NCI-H2227 treated with DMSO at 0.1 percent for 48 hours (cell line): ENCODE results near the gene DPP8.
"Not testable (repeated sequence)": the region's sequence is repeated elsewhere in the genome, so short reads cannot be mapped to it uniquely, and the experiment has no call there.

Source experiments
- DNase-seq: peaks from one replicate; lab custom pipeline; 2025; lab: John Stamatoyannopoulos, UW

The DPP8 gene

GRCh38 chr15:65516997-65517865, at the start of gene DPP8:
Gene DPP8, minus strand, starts transcription at chr15:65517689. Its CDS starts 5,136 bp downstream, at chr15:65512553.
- peak; percentile 90 for DNase-seq

GRCh38 chr15:65561934-65562333, 44.4 kb upstream of the DPP8 start:
- no peak for DNase-seq

DNA sequence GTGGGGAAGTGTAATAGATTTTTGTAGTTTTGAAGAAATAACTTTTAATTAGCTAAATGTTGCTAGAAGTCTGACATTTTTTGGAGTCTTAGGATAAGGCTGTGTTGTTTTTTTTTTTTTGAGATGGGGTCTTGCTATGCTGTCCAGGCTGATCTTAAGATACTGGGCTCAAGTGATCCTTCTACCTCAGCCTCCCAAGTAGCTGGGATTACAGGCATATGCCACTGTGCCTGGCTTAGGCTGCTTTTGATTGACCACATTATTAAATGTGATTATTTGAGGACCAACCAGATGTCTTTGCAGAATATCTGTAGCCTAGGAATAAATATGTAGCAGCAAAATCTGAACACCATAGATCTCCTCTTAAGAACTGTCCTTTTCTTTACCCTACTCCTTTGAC, 42.5 kb upstream of the DPP8 start:
- DNase-seq: no peak

GRCh38 chr15:65558997-65559760, 41.7 kb upstream of the DPP8 start:
- DNase-seq: no peak

GRCh38 chr15:65558336-65558735, 40.8 kb upstream of the DPP8 start:
- no peak for DNase-seq

DNA sequence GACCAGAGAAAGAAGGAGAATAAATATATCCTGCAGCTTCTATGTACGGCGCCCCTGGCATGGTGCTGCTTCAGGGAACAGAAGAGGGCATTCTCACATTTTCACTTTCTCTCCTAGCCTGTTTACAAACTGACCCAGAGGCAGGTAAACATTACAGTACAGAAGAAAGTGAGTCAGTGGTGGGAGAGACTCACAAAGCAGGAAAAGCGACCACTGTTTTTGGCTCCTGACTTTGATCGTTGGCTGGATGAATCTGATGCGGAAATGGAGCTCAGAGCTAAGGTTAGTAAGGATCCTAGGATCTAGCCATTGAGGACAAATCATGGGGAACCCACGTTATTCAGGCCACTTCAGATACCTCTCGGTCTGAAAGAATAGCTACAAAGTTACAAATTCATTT, 39.1 kb upstream of the DPP8 start:
- no peak for DNase-seq

DNA sequence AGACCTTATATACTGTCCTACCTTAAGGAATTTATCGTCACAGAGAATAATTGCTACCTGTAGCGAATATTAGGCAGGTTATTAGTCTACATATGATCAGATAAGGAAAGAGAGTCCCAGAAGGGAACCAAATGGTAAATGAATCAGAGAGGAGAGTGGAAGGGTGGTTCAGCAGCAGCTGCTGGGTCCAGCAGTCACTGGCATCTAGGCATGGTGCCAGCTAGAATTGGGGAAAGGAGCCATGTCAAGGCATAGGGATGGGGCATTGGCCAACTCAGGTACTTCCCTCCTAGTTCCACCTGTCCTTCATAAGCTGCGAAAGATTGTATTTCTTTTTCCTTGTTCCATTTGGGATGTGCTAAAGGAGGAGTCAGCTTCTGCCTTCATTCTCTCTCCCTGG, 36.2 kb upstream of the DPP8 start:
- no peak for DNase-seq

- DNase-seq: not testable (repeated sequence)
Measured at GRCh38 chr15:65552851-65553250, 35.4 kb upstream of the DPP8 start.

DNA sequence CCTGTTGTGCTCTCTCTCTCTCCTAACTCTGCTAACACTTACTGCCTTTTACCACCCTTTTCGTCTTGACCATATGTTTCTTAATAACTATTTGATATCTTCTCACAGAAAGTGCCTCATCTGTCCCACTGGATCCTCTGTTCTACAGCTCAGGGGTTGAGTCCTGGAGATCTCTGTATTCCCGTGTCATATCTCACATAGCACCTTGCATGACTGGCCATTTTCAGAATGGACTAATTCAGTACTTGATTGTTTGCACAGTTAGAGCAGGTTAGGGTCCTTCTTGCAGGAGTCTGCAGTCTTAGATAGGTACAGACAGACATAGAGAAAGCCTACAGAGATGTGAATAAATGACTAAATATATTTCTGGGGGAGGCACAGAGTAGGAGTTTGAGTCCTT, 33.7 kb upstream of the DPP8 start:
- DNase-seq: no peak

GRCh38 chr15:65550681-65551098, 33.2 kb upstream of the DPP8 start:
- no peak for DNase-seq

DNA sequence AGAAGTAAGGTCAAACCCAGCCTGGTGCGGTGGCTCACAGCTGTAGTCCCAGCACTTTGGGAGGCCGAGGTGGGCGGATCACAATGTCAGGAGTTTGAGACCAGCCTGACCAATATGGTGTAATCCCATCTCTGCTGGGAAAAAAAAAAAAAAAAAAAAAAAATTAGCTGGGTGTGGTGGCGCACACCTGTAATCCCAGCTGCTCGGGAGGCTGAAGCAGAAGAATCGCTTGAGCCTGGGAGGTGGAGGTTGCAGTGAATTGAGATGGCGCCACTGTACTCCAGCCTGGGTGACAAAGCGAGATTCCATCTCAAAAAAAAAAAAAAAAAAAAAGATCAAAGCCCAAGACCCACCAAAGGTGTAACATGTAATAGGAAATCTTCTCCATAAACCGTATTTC, 31.8 kb upstream of the DPP8 start:
- not testable (repeated sequence) for DNase-seq

- DNase-seq: no peak
Measured at GRCh38 chr15:65547841-65548240, 30.4 kb upstream of the DPP8 start.

DNA sequence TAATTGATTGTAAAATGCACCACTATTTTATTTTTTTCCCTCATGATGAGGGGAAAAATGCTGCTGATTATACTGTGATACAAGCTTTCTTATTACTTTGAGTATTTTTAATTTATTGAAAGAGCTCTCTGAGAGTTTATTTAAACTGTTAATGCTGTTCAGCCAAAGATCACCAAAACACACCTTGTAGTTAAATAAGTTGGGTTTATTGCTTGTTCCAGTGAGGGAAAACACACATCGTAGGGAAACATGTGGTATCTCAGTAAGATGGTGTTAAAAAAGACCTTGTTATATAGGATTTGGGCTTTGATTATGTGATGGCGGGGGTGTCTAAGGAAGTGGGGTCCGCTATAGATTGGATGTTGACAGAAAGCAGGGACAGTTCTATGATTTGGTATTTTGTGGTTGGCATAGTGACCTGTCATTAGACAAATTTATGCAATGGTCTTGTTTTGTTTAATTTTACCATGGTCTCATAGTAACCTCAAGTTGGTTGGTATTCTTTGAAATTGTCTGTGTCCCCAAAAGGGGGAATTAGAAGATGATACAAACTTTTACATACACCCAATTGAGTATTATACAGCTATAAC, 23.8 kb upstream of the DPP8 start:
- no peak for DNase-seq

DNA sequence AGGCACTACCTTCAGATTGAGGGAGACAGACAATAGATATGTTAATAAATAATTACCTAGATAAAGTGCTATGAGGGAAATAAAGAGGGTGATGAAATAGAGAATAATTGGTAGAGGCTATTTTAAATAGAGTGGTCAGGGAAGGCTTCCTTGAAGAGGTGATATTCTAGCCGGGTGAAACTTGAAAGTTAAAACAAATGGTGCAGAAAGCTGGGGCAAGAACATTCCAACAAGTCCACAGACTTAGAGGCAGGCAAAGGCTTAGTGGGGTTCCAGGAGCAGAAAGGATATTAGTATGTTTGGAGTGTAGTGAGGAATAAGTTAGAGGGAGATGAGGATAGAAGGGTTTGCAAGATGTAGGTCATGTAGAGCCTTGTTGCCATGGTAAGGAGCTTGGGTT, 22.8 kb upstream of the DPP8 start:
- DNase-seq: no peak

- no peak for DNase-seq
Measured at GRCh38 chr15:65535192-65535591, 17.7 kb upstream of the DPP8 start.

- no peak for DNase-seq
Measured at GRCh38 chr15:65533057-65533756, 15.7 kb upstream of the DPP8 start.

DNA sequence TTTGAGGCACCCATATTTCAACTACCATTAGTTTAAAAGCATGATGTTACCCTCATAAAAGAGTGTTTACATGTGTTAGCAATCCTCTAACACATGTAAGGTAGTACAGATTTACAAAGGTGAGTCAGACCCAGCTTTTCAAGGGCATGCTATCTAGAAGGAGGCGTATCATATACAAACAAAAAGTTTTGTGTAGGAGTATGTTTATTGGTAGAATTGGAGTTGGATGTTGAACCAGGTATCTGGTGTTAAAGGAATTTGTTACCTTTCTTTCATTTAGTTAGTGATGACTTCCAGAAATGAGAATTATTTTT, 15.2 kb upstream of the DPP8 start:
- no peak for DNase-seq

DNA sequence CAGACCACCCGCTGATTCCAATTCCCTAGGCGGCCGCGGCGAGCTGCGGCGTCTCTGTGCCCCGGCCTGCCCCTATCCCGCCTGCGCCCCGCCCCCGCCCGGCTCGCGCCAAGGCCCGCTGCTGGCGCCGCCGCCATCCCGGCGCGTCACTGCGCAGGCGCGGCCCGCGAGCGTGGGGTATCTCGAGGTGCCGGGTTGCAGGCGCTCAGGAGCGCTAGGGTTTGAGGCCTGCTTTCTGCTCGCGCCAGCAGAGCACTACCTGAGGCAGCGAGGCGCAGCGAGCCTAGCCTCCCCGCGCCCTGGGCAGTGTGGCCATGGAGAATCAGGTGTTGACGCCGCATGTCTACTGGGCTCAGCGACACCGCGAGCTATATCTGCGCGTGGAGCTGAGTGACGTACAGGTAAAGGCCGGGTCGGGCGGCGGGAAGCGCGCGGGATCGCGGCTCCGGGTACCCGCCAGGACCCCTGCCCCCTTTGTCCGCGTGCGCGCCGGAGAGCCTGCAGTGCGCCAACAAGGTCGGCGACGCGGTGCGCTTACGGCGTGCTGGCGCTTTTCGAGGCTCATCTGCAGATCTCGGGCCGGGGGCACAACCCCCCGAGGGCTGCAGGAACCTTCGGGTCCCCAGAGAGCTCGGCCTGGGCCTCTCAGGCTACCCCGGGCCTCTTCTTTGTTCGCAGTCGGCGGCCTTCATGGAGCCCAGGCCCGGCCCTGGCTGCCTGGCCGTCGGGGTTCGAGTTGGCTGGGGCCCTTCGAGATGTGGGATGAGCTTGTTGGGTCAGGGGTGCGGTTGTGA, 13.0 kb upstream of the DPP8 start, which contains the start of gene HACD3:
Gene HACD3 (plus strand): TSS at position 146 of the 794 bp plus-strand sequence. CDS start 169 bp downstream, at position 315.
- peak; percentile 74 for DNase-seq

GRCh38 chr15:65529762-65530317, 12.4 kb upstream of the DPP8 start:
- DNase-seq: peak; percentile 26

GRCh38 chr15:65528461-65529060, 11.1 kb upstream of the DPP8 start:
- DNase-seq: no peak

DNA sequence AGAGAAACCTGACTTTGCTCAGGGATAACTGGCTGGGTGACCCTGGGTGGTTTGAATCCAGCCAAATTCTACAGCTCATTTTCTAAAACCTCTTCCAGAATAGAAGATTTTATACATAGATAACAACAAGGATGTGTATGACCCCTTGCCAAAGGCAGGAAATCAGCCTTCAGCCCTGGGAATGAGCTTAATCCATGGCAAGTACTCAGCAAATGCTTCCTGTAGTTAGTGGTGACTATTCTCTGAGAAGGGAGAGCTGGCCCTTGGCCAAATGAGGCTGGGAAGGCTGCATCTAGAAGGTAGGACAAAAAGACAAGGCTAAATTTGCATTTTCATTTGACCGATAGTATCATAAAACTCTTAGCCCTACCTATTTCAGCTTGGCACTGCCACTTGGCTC, 8.1 kb upstream of the DPP8 start:
- DNase-seq: no peak
